ENCODE measurements around the gene MITF. TPM values are rescaled to one million over a fixed set of nuclear protein-coding genes. Genes with fewer than 3 reads are reported as not detected.

MITF gene
- total RNA-seq, 1 experiment from 2014 or later: 4.3 TPM

DNA sequence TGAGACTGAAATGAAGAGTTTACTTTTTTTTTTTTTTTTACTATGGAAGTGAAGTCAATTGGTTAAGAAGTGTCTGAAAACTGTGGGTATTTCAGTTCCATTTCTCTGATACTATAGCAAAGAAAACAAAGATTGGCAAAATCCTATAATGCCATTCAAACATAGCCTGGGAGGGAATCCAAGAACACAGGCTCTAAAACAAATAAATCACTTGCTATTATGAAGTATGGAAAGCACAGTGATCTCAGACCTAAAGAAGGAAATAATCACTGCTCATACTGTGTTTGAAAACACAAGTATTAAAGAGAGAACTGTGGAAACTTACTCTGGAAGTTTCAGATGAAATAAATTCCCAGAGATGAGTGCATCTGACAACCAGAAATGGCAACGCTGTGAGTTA lies 272.3 kb downstream of the MITF start:
- DNase-seq: no peak
- no TSS peak for BruUV-seq (replicated peaks)
- H3K36me3 Mint-ChIP-seq (ENCODE audit: insufficient read depth, unreplicated experiment): no peaks in the 10 kb centered on the region
- H3K27ac Mint-ChIP-seq (ENCODE audit: unreplicated experiment): no peak overlapping the region
- Histone ChIP-seq H3K36me3 (ENCODE audit: control insufficient read depth, insufficient read depth, low read length) (no peaks in the 10 kb centered on the region), H3K9me3 (no peaks in the 10 kb centered on the region), H3K27me3 (replicated peaks; ENCODE audit: control insufficient read depth, insufficient read depth, low read length) (no peaks in the 10 kb centered on the region), H3K4me1 (no peaks in the 10 kb centered on the region), H3K4me3 (ENCODE audit: low read depth, low read length) (no peak overlapping the region)
- peaks cover 8% of the 10 kb centered on the region for H3K27me3 Mint-ChIP-seq (ENCODE audit: insufficient read depth, unreplicated experiment)
- intact Hi-C loops (cut with micrococcal nuclease; ENCODE audit: unreplicated experiment): no loop called here
- POLR2A ChIA-PET: no interaction called here
- CTCF ChIA-PET: no interaction called here
- TF ChIP-seq, protein P1, sequence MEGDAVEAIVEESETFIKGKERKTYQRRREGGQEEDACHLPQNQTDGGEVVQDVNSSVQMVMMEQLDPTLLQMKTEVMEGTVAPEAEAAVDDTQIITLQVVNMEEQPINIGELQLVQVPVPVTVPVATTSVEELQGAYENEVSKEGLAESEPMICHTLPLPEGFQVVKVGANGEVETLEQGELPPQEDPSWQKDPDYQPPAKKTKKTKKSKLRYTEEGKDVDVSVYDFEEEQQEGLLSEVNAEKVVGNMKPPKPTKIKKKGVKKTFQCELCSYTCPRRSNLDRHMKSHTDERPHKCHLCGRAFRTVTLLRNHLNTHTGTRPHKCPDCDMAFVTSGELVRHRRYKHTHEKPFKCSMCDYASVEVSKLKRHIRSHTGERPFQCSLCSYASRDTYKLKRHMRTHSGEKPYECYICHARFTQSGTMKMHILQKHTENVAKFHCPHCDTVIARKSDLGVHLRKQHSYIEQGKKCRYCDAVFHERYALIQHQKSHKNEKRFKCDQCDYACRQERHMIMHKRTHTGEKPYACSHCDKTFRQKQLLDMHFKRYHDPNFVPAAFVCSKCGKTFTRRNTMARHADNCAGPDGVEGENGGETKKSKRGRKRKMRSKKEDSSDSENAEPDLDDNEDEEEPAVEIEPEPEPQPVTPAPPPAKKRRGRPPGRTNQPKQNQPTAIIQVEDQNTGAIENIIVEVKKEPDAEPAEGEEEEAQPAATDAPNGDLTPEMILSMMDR (IDR thresholded peaks at IDR 0.05; ENCODE audit: insufficient read depth in 1 of 2, low read depth in 1 of 2, low read length in 1 of 2, severe bottlenecking in 1 of 2, unreplicated experiment in 1 of 2): no peak
- no peak overlapping the region for H3K4me3 Mint-ChIP-seq (ENCODE audit: unreplicated experiment)
- no peaks in the 10 kb centered on the region for H3K4me1 Mint-ChIP-seq (ENCODE audit: low read depth, unreplicated experiment)
- no peaks in the 10 kb centered on the region for H3K9me3 Mint-ChIP-seq (ENCODE audit: unreplicated experiment)

Measured in Caco-2 (cell line).